H9 (cell line): ENCODE measurements around the gene NDUFS3. TPM values are rescaled to one million over a fixed set of nuclear protein-coding genes. Genes with fewer than 3 reads are reported as not detected.

ENCODE experiments used
- DNase-seq: peaks from one replicate; pipeline ENCODE4 v3.0.0-alpha.2; 2017
- H2AFZ ChIP-seq: one replicate; pipeline ENCODE4 v1.6.1; 2013; ENCODE audit warnings: mild to moderate bottlenecking, low read length, control low read depth, moderate library complexity
- H2AK5ac ChIP-seq: 2 replicates; pipeline ENCODE4 v1.6.1; 2013; ENCODE audit warnings: low read length, control low read depth, mixed read lengths; ENCODE audit not compliant: insufficient read length
- H2BK120ac ChIP-seq: one replicate; pipeline ENCODE4 v1.6.1; 2013; ENCODE audit warnings: low read depth, mild to moderate bottlenecking, low read length, control low read depth, inconsistent platforms; ENCODE audit not compliant: poor library complexity, severe bottlenecking
- H2BK12ac ChIP-seq: 2 replicates; pipeline ENCODE4 v1.6.1; 2013; ENCODE audit warnings: low read length, control low read depth, mixed read lengths, low read depth; ENCODE audit not compliant: insufficient read length
- H2BK15ac ChIP-seq: 2 replicates; pipeline ENCODE4 v1.6.1; 2013; ENCODE audit warnings: low read depth, low read length, control low read depth
- H2BK20ac ChIP-seq: one replicate; pipeline ENCODE4 v1.6.1; 2013; ENCODE audit warnings: low read depth, mild to moderate bottlenecking, low read length, control low read depth, inconsistent platforms; ENCODE audit not compliant: poor library complexity, severe bottlenecking
- H2BK5ac ChIP-seq: 2 replicates; pipeline ENCODE4 v1.6.1; 2013; ENCODE audit warnings: low read length, control low read depth, mixed read lengths; ENCODE audit not compliant: insufficient read length
- H3K14ac ChIP-seq: 2 replicates; pipeline ENCODE4 v1.6.1; 2013; ENCODE audit warnings: low read length, control low read depth; ENCODE audit not compliant: insufficient read depth
- H3K18ac ChIP-seq: 2 replicates; pipeline ENCODE4 v1.6.1; 2013; ENCODE audit warnings: low read depth, mild to moderate bottlenecking, mixed read lengths, low read length, control low read depth; ENCODE audit not compliant: insufficient read length
- H3K23ac ChIP-seq: 2 replicates; pipeline ENCODE4 v1.6.1; 2013; ENCODE audit warnings: low read length, control low read depth, mixed read lengths, low read depth; ENCODE audit not compliant: insufficient read length
- H3K23me2 ChIP-seq: 2 replicates; pipeline ENCODE4 v1.6.1; 2013; ENCODE audit warnings: low read depth, mild to moderate bottlenecking, mixed read lengths, low read length, control low read depth; ENCODE audit not compliant: insufficient read length, poor library complexity, severe bottlenecking
- H3K27ac ChIP-seq: 2 replicates; pipeline ENCODE4 v1.5.1; 2013; ENCODE audit warnings: low read length, control low read depth, mixed read lengths, low read depth; ENCODE audit not compliant: insufficient read length
- H3K27me3 ChIP-seq: 2 replicates; pipeline ENCODE4 v1.6.1; 2013; ENCODE audit warnings: low read length, control low read depth, inconsistent platforms; ENCODE audit not compliant: insufficient read depth
- H3K4ac ChIP-seq: 2 replicates; pipeline ENCODE4 v1.6.1; 2013; ENCODE audit warnings: low read depth, mild to moderate bottlenecking, control low read depth, inconsistent platforms, low read length, moderate library complexity
- H3K4me1 ChIP-seq: 2 replicates; pipeline ENCODE4 v1.6.1; 2013; ENCODE audit warnings: low read length, control low read depth, inconsistent platforms; ENCODE audit not compliant: insufficient read depth
- H3K4me2 ChIP-seq: 2 replicates; pipeline ENCODE4 v1.6.1; 2013; ENCODE audit warnings: low read length, control low read depth, mixed read lengths; ENCODE audit not compliant: insufficient read length, insufficient read depth
- H3K56ac ChIP-seq: 2 replicates; pipeline ENCODE4 v1.6.1; 2013; ENCODE audit warnings: low read depth, mild to moderate bottlenecking, mixed read lengths, low read length, control low read depth; ENCODE audit not compliant: insufficient read length
- H3K79me1 ChIP-seq: 2 replicates; pipeline ENCODE4 v1.6.1; 2013; ENCODE audit warnings: low read depth, mild to moderate bottlenecking, moderate library complexity, low read length, control low read depth, inconsistent platforms; ENCODE audit not compliant: insufficient read depth, poor library complexity, severe bottlenecking
- H3K79me2 ChIP-seq: 2 replicates; pipeline ENCODE4 v1.6.1; 2013; ENCODE audit warnings: low read length, control low read depth, inconsistent platforms; ENCODE audit not compliant: insufficient read depth
- H3K9ac ChIP-seq: 2 replicates; pipeline ENCODE4 v1.6.1; 2013; ENCODE audit warnings: low read length, control low read depth, mixed read lengths; ENCODE audit not compliant: insufficient read length; ENCODE audit errors: extremely low read depth
- H3K9me3 ChIP-seq: one replicate; pipeline ENCODE4 v1.6.1; 2013; ENCODE audit warnings: low read depth, low read length, inconsistent platforms; ENCODE audit not compliant: control insufficient read depth
- H3T11ph ChIP-seq: one replicate; pipeline ENCODE4 v1.6.1; 2013; ENCODE audit warnings: mild to moderate bottlenecking, low read length, control low read depth, inconsistent platforms
- H4K20me1 ChIP-seq: one replicate; pipeline ENCODE4 v1.6.1; 2013; ENCODE audit not compliant: control insufficient read depth, insufficient read length, insufficient read depth
- H4K5ac ChIP-seq: 2 replicates; pipeline ENCODE4 v1.6.1; 2013; ENCODE audit warnings: low read depth, mild to moderate bottlenecking, mixed read lengths, low read length, control low read depth; ENCODE audit not compliant: insufficient read length
- H4K8ac ChIP-seq: replicated peaks from 2 replicates; pipeline ENCODE4 v1.6.1; 2013; ENCODE audit warnings: low read length, control low read depth, mixed read lengths, low read depth; ENCODE audit not compliant: insufficient read length
- H4K91ac ChIP-seq: 2 replicates; pipeline ENCODE4 v1.6.1; 2013; ENCODE audit warnings: low read depth, mild to moderate bottlenecking, moderate library complexity, mixed read lengths, low read length, control low read depth; ENCODE audit not compliant: insufficient read length
- H3K27ac Mint-ChIP-seq, 3 experiments: 2 replicates in 2 of 3; 3 replicates in 1 of 3; pipeline ENCODE4 v1.8.0; 2020 to 2021; ENCODE audit warnings: mixed read lengths in 3 of 3, mild to moderate bottlenecking in 1 of 3, moderate library complexity in 1 of 3
- H3K27me3 Mint-ChIP-seq: 2 replicates; pipeline ENCODE4 v1.8.0; 2021; ENCODE audit warnings: low read depth, mild to moderate bottlenecking, moderate library complexity, mixed read lengths
- H3K36me3 Mint-ChIP-seq, 3 experiments: 2 replicates in 2 of 3; 3 replicates in 1 of 3; pipeline ENCODE4 v1.8.0; 2020 to 2021; ENCODE audit warnings: low read depth in 3 of 3, mixed read lengths in 3 of 3; ENCODE audit not compliant: insufficient read depth in 1 of 3
- H3K4me1 Mint-ChIP-seq, 2 experiments: 2 replicates each; pipeline ENCODE4 v1.8.0; 2020; ENCODE audit warnings: mixed read lengths in 2 of 2
- H3K4me3 Mint-ChIP-seq, 2 experiments: 2 replicates in 1 of 2; 3 replicates in 1 of 2; pipeline ENCODE4 v1.8.0; 2020 to 2021; ENCODE audit warnings: mild to moderate bottlenecking in 2 of 2, mixed read lengths in 2 of 2, moderate library complexity in 1 of 2
- H3K9me3 Mint-ChIP-seq, 2 experiments: 2 replicates in 1 of 2; 3 replicates in 1 of 2; pipeline ENCODE4 v1.8.0; 2020; ENCODE audit warnings: mild to moderate bottlenecking in 2 of 2, mixed read lengths in 2 of 2, moderate library complexity in 1 of 2
- WGBS: extraction: QIAGEN DNeasy Blood & Tissue Kit; methylation state at CpG from one replicate; pipeline ENCODE4 v1.1.7; 2013; ENCODE audit warnings: missing lambda C conversion rate, low lambda C conversion rate, mixed read lengths; ENCODE audit not compliant: insufficient read length; ENCODE audit errors: extremely low coverage; 5-methylcytosine and 5-hydroxymethylcytosine counted together
- total RNA-seq: library from RNA; stranded (reverse); gene quantifications from 2 replicates; pipeline ENCODE4 v1.2.1, GENCODE V29; 2021
- TF ChIP-seq, protein P1 (sequence below): fragments of 200-600 bp; sonication (generic); conservative IDR thresholded peaks from 3 replicates; pipeline ENCODE4 v1.8.0; 2021; ENCODE audit warnings: antibody characterized with exemption, mild to moderate bottlenecking

Gene NDUFS3
- total RNA-seq, 1 experiment from 2014 or later, result 144 TPM

DNA sequence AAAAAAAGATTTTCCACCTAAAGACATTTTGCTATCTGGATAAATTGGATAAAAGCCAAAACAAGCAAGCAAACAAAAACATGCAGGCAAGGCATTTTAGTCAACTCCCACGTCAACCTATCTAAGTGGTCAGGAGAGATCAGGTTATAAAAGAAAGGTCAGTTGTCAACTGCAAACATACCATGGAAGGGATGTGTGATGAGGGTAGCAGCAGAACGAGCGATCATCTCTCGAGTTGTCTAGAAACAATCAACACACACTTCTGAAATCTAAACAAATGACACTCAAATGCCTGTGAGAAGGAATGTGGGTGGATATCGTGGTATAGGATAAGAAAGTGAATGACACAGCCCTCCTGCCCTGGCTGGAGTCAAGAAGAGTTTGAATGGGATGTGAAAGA lies 52.6 kb downstream of the NDUFS3 start:
- Histone ChIP-seq H3K4me2 (no peak overlapping the region), H2AFZ (no peak overlapping the region), H3K23me2 (no peaks in the 10 kb centered on the region), H2BK20ac (no peak overlapping the region), H2BK5ac (no peak overlapping the region), H4K91ac (no peak overlapping the region), H2BK120ac (no peak overlapping the region), H4K20me1 (no peaks in the 10 kb centered on the region), H2BK15ac (no peak overlapping the region), H3K18ac (no peak overlapping the region), H3K27me3 (no peaks in the 10 kb centered on the region), H3K4ac (no peak overlapping the region), H2AK5ac (no peak overlapping the region), H3K9me3 (no peaks in the 10 kb centered on the region), H3K14ac (no peak overlapping the region), H4K5ac (no peak overlapping the region), H3T11ph (no peak overlapping the region), H4K8ac (no peak overlapping the region), H3K9ac (no peak overlapping the region), H3K27ac (no peak overlapping the region), H3K23ac (no peak overlapping the region), H3K79me2 (no peaks in the 10 kb centered on the region), H3K4me1 (no peaks in the 10 kb centered on the region), H3K79me1 (no peaks in the 10 kb centered on the region), H2BK12ac (no peak overlapping the region), H3K56ac (no peak overlapping the region)
- no peak overlapping the region for H3K27ac Mint-ChIP-seq
- no peak overlapping the region for H3K4me3 Mint-ChIP-seq
- no peaks in the 10 kb centered on the region for H3K27me3 Mint-ChIP-seq
- H3K9me3 Mint-ChIP-seq, result no peaks in the 10 kb centered on the region
- TF ChIP-seq, protein P1, sequence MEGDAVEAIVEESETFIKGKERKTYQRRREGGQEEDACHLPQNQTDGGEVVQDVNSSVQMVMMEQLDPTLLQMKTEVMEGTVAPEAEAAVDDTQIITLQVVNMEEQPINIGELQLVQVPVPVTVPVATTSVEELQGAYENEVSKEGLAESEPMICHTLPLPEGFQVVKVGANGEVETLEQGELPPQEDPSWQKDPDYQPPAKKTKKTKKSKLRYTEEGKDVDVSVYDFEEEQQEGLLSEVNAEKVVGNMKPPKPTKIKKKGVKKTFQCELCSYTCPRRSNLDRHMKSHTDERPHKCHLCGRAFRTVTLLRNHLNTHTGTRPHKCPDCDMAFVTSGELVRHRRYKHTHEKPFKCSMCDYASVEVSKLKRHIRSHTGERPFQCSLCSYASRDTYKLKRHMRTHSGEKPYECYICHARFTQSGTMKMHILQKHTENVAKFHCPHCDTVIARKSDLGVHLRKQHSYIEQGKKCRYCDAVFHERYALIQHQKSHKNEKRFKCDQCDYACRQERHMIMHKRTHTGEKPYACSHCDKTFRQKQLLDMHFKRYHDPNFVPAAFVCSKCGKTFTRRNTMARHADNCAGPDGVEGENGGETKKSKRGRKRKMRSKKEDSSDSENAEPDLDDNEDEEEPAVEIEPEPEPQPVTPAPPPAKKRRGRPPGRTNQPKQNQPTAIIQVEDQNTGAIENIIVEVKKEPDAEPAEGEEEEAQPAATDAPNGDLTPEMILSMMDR, result no peak
- DNase-seq, result no peak
- WGBS, result no CpG with 5 or more reads among the region's 5 CpGs
- peaks cover 51 to 87% (median 71%) of the 10 kb centered on the region in 3 experiments; a peak in 6 of 7 replicates for H3K36me3 Mint-ChIP-seq
- H3K4me1 Mint-ChIP-seq, result no peaks in the 10 kb centered on the region

Other genes starting within 250 kb of the NDUFS3 start
- not detected in 2 replicates for gene MYBPC3, start 226.4 kb upstream of the NDUFS3 start, total RNA-seq
- not detected in 2 replicates for gene SPI1, start 200.5 kb upstream of the NDUFS3 start, total RNA-seq
- gene SLC39A13, start 170.5 kb upstream of the NDUFS3 start, total RNA-seq, result 25.8 and 29.2 TPM in 2 replicates
- gene PSMC3, start 152.6 kb upstream of the NDUFS3 start, total RNA-seq, result 179 TPM in 2 replicates
- gene RAPSN, start 129.9 kb upstream of the NDUFS3 start, total RNA-seq, result 0.48 TPM in 1 of 2 replicates, not detected in the other
- 211 and 217 TPM in 2 replicates for gene CELF1, start 25.9 kb upstream of the NDUFS3 start, total RNA-seq
- gene PTPMT1, start 13.5 kb upstream of the NDUFS3 start, total RNA-seq, result 66.0 and 72.9 TPM in 2 replicates
- 15.2 and 15.9 TPM in 2 replicates for gene KBTBD4, start 104 bp upstream of the NDUFS3 start, total RNA-seq
- gene FAM180B, start 7.6 kb downstream of the NDUFS3 start, total RNA-seq, result 0.31 and 0.37 TPM in 2 replicates
- 5.7 and 8.7 TPM in 2 replicates for gene C1QTNF4, start 15.3 kb downstream of the NDUFS3 start, total RNA-seq
- gene MTCH2, start 63.5 kb downstream of the NDUFS3 start, total RNA-seq, result 174 and 176 TPM in 2 replicates
- 3.0 and 4.3 TPM in 2 replicates for gene AGBL2, start 136.3 kb downstream of the NDUFS3 start, total RNA-seq
- gene FNBP4, start 188.3 kb downstream of the NDUFS3 start, total RNA-seq, result 93.3 and 106 TPM in 2 replicates